ENCODE measurements around the gene PTAFR.

Gene PTAFR

DNA sequence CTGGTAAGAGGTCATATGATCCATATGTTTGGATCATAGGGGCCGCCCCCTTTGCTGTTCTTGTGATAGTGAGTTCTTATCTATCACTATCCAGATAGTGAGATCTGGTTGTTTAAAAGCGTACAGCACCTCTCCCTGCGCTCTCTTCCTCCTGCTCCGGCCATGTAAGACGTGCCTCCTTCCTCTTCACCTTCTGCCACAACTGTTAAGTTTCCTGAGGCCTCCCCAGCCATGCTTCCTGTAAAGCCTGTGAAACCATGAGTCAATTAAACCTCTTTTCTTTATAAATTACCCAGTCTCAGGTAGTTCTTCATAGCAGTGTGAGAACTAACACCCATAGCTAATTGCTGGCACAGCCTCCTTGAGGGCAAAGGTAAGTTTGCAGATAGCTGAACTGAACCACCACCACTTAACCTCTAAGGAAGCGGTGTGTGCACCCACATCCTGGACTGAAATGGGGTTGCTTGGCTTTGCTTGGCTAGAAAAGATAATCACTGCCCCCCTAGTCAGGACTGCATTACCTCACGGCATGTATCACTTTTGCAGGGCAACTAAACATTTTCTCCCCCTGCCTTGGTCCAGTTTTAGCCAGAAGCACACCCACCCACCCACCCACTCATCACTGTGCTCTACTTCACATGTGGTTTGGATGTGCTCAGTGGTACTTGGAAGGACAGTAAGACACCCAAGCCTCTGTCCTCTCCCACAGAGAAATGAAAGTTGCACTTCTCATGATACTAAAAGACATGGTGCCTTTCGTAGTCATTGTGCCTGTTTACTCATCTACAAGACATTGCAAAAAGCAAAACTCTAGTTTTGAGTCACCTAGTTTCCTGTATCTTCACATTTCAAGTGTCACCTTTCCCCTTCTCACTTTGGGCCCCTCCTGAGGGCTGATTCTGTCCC lies 23.1 kb upstream of the PTAFR start:
- ChIA-PET CTCF (no interaction called here), POLR2A (no interaction called here)
- no peak for DNase-seq (ENCODE audit: extremely low spot score)
- TF ChIP-seq SUZ12 (IDR thresholded peaks at IDR 0.05) (no peak), ARNT (IDR thresholded peaks at IDR 0.05) (no peak), HDGF (IDR thresholded peaks at IDR 0.05; ENCODE audit: borderline replicate concordance) (no peak), TARDBP (IDR thresholded peaks at IDR 0.05) (no peak), CTBP1 (IDR thresholded peaks at IDR 0.05; ENCODE audit: borderline replicate concordance) (no peak), SP1 (IDR thresholded peaks at IDR 0.05) (no peak), L3MBTL2 (conservative IDR thresholded peaks at IDR 0.05) (no peak), ZNF384 (IDR thresholded peaks at IDR 0.05) (no peak), FOXK2 (IDR thresholded peaks at IDR 0.05) (no peak), ELF4 (IDR thresholded peaks at IDR 0.05) (no peak), NFRKB (IDR thresholded peaks at IDR 0.05) (no peak), LEF1 (IDR thresholded peaks at IDR 0.05; ENCODE audit: borderline replicate concordance) (no peak), FOXM1 (IDR thresholded peaks at IDR 0.05; ENCODE audit: borderline replicate concordance) (no peak), BHLHE40 (IDR thresholded peaks at IDR 0.05; ENCODE audit: borderline replicate concordance) (no peak)
- TF ChIP-seq, protein P1, sequence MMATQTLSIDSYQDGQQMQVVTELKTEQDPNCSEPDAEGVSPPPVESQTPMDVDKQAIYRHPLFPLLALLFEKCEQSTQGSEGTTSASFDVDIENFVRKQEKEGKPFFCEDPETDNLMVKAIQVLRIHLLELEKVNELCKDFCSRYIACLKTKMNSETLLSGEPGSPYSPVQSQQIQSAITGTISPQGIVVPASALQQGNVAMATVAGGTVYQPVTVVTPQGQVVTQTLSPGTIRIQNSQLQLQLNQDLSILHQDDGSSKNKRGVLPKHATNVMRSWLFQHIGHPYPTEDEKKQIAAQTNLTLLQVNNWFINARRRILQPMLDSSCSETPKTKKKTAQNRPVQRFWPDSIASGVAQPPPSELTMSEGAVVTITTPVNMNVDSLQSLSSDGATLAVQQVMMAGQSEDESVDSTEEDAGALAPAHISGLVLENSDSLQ (IDR thresholded peaks at IDR 0.05) = no peak

DNA sequence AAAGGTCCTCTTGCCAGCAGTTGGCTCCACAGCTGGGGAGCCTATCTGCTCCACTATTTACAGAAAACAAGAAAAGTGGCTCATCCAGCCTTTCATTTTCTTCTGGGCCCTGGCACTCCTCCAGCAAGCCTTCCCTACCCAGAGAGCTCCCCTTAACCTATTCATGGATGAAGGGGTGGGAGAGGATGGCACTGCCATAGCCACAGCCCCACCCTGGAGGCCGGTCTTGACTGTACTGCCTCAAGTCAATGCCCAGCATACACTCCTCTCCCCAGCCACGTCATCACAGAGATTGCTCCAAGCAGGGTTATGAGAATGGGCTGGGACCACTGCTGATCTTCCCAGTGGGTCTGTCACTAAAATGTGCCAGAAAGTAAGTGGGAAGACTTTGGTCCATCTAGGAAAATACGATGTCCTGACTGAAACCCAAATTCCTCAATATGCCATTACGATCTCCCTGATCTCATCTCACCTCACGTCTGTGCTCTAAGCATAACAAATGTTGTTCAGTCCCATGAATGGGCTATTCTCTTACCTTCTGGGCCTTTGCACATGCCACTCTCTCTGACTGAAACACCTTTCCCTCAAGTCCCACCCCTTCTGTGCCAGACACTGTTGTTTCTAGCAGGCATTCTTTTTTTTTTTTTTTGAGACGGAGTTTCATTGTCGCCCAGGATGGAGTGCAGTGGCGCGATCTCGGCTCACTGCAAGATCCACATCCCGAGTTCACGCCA lies 21.4 kb upstream of the PTAFR start:
- POLR2A ChIA-PET = interaction anchor here (0.6 kb wide), 1 partner anchor 109 kb away, joined by 3 read pairs; no protein-coding TSS in a partner anchor
- CTCF ChIA-PET = no interaction called here
- no peak for DNase-seq (ENCODE audit: extremely low spot score)
- TF ChIP-seq SP1 (IDR thresholded peaks at IDR 0.05) (no peak), SUZ12 (IDR thresholded peaks at IDR 0.05) (no peak), FOXK2 (IDR thresholded peaks at IDR 0.05) (no peak), FOXM1 (IDR thresholded peaks at IDR 0.05; ENCODE audit: borderline replicate concordance) (no peak), TARDBP (IDR thresholded peaks at IDR 0.05) (no peak), FOXA1 (IDR thresholded peaks at IDR 0.05) (no peak)
- TF ChIP-seq, protein P1 (IDR thresholded peaks at IDR 0.05) = no peak

DNA sequence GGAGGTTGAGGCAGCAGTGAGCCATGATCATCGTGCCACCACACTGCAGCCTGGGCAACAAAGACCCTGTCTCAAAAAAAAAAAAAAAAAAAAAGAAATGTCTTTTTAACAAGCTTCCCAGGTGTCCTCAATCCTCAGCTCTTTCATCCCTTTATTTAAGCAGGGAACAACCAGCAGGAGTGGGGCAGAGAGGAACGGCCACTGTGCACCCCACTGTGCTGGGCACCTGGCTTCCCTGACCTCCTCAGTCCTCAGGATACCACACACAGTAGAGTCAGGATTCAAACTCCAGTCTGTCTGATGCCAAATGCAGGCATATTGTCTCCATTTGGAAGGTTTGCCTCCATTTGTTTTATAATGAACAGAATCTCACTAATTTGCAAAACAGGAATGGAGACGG lies 19.8 kb upstream of the PTAFR start:
- no peak for DNase-seq (ENCODE audit: extremely low spot score)
- no peak for TF ChIP-seq FOXM1 (IDR thresholded peaks at IDR 0.05; ENCODE audit: borderline replicate concordance)
- TF ChIP-seq, protein P1 (IDR thresholded peaks at IDR 0.05) = no peak
- TF ChIP-seq HDGF (IDR thresholded peaks at IDR 0.05; ENCODE audit: borderline replicate concordance) = no peak
- TF ChIP-seq ELF4 (IDR thresholded peaks at IDR 0.05) = no peak
- ChIA-PET POLR2A (no interaction called here), CTCF (interaction anchor here (0.6 to 0.9 kb wide), 2 partner anchors 47 to 106 kb away, joined by 3 read pairs; no protein-coding TSS in a partner anchor)

DNA sequence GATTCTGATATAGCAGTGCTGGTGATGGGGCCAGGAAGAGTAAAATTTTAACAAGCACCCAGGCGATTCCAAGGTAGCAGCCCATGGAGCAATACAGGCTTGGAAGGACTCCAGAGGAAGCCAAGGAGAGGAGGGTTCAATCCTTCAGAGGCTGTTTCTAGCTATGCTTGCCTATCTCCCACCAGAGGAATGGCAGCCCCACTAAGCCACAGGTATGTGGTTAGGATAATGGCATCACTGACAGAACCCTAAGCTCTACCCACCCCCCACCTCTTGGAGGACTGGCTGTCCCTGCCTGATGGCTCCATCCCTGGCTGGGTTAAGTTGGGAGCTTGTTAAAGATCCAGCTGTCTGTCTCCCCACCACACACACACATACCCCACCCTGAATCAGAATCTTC lies 19.3 kb upstream of the PTAFR start:
- POLR2A ChIA-PET = no interaction called here
- CTCF ChIA-PET = interaction anchor here (0.6 to 0.9 kb wide), 3 partner anchors 105 to 705 kb away, joined by 3 to 7 read pairs (median 3); no protein-coding TSS in a partner anchor

DNA sequence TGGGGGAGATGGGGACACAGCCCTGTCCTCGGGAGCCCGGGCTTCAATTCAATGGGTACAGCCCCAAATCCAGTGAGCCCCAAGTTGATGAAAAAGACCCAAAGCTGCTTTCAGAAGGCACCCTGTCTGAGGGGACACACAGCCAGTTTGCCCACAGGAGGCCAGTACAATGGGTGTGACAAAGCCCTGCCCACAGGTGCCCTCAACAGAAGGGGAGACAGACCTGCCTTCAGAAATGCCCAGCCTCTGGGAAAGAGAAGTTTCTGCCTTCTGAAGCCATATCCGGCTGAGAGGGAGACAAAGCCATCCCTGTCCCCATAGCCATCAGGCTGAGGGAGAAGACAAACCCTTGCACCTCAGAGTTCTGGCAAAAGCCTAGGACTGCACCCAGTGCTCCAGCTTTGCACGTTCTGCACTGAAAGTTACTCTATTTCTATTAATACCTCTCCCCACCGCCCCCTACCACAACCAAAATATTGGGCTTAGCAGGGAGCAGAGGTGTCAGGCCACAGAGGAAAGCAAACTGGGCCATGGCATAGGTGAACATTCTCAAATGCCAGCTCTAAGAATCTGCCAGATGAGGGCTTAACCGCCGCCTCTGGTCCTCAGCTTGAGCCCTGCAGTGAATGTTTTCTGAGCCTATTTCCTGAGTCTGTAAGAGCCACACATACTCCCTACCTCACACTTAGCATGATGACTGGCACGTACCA lies 18.0 kb upstream of the PTAFR start:
- TF ChIP-seq BHLHE40 (IDR thresholded peaks at IDR 0.05; ENCODE audit: borderline replicate concordance) (no peak), LEF1 (IDR thresholded peaks at IDR 0.05; ENCODE audit: borderline replicate concordance) (no peak), SP1 (IDR thresholded peaks at IDR 0.05) (no peak), TARDBP (IDR thresholded peaks at IDR 0.05) (no peak), SUZ12 (IDR thresholded peaks at IDR 0.05) (no peak), HDGF (IDR thresholded peaks at IDR 0.05; ENCODE audit: borderline replicate concordance) (no peak), ARNT (IDR thresholded peaks at IDR 0.05) (no peak), FOXM1 (IDR thresholded peaks at IDR 0.05; ENCODE audit: borderline replicate concordance) (no peak), NFRKB (IDR thresholded peaks at IDR 0.05) (no peak), FOXK2 (IDR thresholded peaks at IDR 0.05) (no peak), FOXA1 (IDR thresholded peaks at IDR 0.05) (no peak), CTBP1 (IDR thresholded peaks at IDR 0.05; ENCODE audit: borderline replicate concordance) (no peak)
- ChIA-PET CTCF (no interaction called here), POLR2A (interaction anchor here (1.2 kb wide), 1 partner anchor 106 kb away, joined by 3 read pairs; the partner anchor contains the start of gene EYA3)
- DNase-seq (ENCODE audit: extremely low spot score) = no peak

More for the DNA sequence above, 19.3 kb upstream of the PTAFR start:
- no peak for DNase-seq (ENCODE audit: extremely low spot score)
- TF ChIP-seq L3MBTL2 (conservative IDR thresholded peaks at IDR 0.05) (no peak), SUZ12 (IDR thresholded peaks at IDR 0.05) (no peak)
